HUDEP-2 (cell line): ENCODE results near the gene NR2F1.
A peak's percentile ranks its signal among the peaks of the same experiment; 100 is the strongest.

Experiments used
- DNase-seq, 76 experiments: peaks; one replicate each; lab custom pipeline; 2025; ENCODE audit not compliant: unreplicated experiment in 76 of 76; lab: John Stamatoyannopoulos, UW

Gene NR2F1

GRCh38 chr5:93635991-93636390 lies 53.0 kb downstream of the NR2F1 start:
- DNase-seq = no peak

GRCh38 chr5:93636837-93637236 lies 53.8 kb downstream of the NR2F1 start:
- DNase-seq = peak in 2 of 76 experiments; percentile 8 to 16

- no peak for DNase-seq
These were observed 54.7 kb downstream of the NR2F1 start for GRCh38 chr5:93637697-93638096.

- no peak for DNase-seq
These were observed 59.5 kb downstream of the NR2F1 start for GRCh38 chr5:93642526-93642925.
